Measurements from ENCODE around the gene ENTR1.

The ENTR1 gene

DNA sequence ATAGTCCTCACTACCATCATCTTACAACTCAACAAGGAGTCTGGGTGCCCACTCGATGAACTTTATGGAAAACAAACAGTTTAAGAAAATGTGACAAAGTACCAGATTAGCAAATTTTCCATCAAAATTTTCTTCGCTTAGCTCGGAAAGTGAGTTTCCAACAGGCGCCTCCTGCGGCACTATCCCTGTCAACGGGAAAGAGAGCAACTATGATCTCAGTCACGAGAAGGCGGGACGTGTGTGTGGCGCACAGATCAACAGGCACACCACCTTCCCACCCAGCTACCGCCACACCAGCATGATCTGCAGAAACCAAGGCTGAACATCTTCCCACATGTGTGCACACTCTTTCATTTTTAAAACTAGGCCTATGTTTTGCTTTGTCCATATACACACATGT lies 42.9 kb upstream of the ENTR1 start:
- H3K4me3 ChIP-seq (replicated peaks; ENCODE audit: low read depth, low read length) = no peak overlapping the region
- no peak for DNase-seq (ENCODE audit: low read depth)
- TF ChIP-seq, protein P1, sequence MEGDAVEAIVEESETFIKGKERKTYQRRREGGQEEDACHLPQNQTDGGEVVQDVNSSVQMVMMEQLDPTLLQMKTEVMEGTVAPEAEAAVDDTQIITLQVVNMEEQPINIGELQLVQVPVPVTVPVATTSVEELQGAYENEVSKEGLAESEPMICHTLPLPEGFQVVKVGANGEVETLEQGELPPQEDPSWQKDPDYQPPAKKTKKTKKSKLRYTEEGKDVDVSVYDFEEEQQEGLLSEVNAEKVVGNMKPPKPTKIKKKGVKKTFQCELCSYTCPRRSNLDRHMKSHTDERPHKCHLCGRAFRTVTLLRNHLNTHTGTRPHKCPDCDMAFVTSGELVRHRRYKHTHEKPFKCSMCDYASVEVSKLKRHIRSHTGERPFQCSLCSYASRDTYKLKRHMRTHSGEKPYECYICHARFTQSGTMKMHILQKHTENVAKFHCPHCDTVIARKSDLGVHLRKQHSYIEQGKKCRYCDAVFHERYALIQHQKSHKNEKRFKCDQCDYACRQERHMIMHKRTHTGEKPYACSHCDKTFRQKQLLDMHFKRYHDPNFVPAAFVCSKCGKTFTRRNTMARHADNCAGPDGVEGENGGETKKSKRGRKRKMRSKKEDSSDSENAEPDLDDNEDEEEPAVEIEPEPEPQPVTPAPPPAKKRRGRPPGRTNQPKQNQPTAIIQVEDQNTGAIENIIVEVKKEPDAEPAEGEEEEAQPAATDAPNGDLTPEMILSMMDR (IDR thresholded peaks at IDR 0.05; ENCODE audit: low read length, missing control alignments) = no peak

- no peak for DNase-seq (ENCODE audit: low read depth)
- TF ChIP-seq, protein P1 (IDR thresholded peaks at IDR 0.05; ENCODE audit: low read length, missing control alignments) = no peak
- no peak overlapping the region for H3K4me3 ChIP-seq (replicated peaks; ENCODE audit: low read depth, low read length)
Measured at GRCh38 chr9:136451221-136451877, 40.9 kb upstream of the ENTR1 start.

- no peak overlapping the region for H3K4me3 ChIP-seq (replicated peaks; ENCODE audit: low read depth, low read length)
- TF ChIP-seq, protein P1 (IDR thresholded peaks at IDR 0.05; ENCODE audit: low read length, missing control alignments) = no peak
- no peak for DNase-seq (ENCODE audit: low read depth)
Measured at GRCh38 chr9:136448655-136449054, 38.2 kb upstream of the ENTR1 start.

DNA sequence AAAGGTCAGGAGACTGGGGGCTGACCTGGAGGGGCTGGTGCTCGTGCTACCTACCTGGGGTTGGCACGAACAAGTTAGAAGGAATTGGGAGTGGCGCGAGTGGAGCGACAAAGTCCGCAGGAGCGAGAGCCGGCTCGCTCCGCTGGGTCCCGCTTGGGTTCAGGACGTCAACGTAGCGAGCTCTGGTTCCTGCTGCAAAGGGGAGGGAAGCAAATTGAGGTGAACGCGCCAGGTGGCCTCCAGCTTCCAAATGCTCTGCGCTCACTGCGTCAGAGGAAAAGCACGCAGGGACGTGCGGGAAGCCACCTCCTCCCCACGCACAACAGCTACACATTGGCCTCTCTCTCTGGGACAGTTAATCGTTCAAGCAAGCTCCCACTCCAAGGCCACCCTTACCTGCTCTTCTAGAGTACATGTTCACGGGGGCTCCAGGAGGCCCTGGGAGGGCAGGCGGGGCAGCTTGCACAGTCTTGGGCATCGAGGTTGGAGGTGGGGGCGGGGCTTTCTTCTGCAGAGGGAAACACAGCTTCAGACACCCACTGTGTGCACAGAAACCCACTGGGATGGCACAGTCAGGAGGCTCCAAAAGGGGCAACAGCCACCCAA lies 36.9 kb upstream of the ENTR1 start:
- no peak overlapping the region for H3K4me3 ChIP-seq (replicated peaks; ENCODE audit: low read depth, low read length)
- no peak for DNase-seq (ENCODE audit: low read depth)
- TF ChIP-seq, protein P1 (IDR thresholded peaks at IDR 0.05; ENCODE audit: low read length, missing control alignments) = no peak

GRCh38 chr9:136445799-136446198 lies 35.4 kb upstream of the ENTR1 start:
- H3K4me3 ChIP-seq (replicated peaks; ENCODE audit: low read depth, low read length) = no peak overlapping the region
- DNase-seq (ENCODE audit: low read depth) = no peak
- TF ChIP-seq, protein P1 (IDR thresholded peaks at IDR 0.05; ENCODE audit: low read length, missing control alignments) = no peak

DNA sequence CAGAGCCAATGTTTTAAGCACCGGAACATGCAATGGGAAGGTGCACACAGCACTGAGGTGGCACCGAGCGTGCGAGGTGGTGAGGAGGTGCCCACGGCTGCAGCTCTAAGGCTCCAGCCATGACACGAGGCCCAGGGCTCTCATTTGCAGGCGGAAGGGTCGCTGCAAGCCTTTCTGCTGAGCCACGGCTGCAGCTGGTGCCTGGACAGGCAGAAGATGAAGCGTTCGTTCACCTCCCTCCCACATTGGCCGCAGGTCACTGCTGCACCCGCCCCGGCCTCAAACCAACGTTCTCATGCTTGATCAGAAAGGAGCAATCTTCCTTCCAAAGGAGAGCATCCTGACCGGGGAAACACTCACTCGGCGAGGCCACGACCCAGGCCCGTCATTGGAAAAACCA lies 33.7 kb upstream of the ENTR1 start:
- H3K4me3 ChIP-seq (replicated peaks; ENCODE audit: low read depth, low read length) = no peak overlapping the region
- TF ChIP-seq, protein P1 (IDR thresholded peaks at IDR 0.05; ENCODE audit: low read length, missing control alignments) = no peak
- no peak for DNase-seq (ENCODE audit: low read depth)

GRCh38 chr9:136443687-136444086 lies 33.3 kb upstream of the ENTR1 start:
- no peak overlapping the region for H3K4me3 ChIP-seq (replicated peaks; ENCODE audit: low read depth, low read length)
- no peak for DNase-seq (ENCODE audit: low read depth)
- TF ChIP-seq, protein P1 (IDR thresholded peaks at IDR 0.05; ENCODE audit: low read length, missing control alignments) = no peak

Measured in fibroblast of pulmonary artery (primary cell).